ENCODE measurements around the gene OBSL1. TPM values are rescaled to one million over a fixed set of nuclear protein-coding genes. Genes with fewer than 3 reads are reported as not detected.

The OBSL1 gene
- total RNA-seq, 1 experiment from 2014 or later, result 25.5 TPM

DNA sequence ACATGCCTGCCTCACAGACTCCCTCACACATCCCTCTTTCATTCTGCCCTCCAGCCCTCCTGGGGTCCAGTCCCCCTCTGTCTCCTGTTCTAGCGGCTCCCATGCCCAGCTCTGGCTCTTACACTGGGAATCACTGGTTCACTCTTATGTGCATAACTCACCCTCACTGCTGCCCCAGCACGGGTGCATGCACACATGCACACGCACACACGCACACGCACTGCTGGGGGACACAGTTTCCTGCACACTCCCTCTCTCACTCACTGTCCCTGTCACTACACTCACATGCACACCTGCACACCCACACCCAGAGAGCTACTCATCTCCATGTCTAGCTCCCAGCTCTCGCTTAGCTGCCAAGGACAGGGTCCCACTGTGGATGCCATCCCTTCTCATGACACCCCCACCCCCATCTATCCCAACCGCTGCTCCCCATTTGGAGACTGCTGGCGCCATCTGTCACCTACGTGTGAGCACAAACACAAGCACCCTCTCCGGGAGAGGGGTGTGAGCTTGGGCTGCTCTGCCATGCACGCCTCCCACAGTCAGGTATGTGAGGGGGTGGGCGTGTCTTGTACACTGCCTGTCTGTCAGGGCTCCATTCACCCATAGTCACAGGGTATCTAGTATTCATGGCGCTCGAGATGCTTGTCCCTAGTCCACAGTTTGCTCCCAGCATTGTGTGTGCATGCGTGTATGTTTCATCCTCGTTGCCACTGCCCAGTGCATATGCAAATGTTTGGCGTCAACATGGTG, 55.3 kb downstream of the OBSL1 start:
- Histone ChIP-seq H3K9me3 (ENCODE audit: control insufficient read depth, insufficient read depth, low read depth, low read length) (no peaks in the 10 kb centered on the region), H3K4me3 (ENCODE audit: low read depth in 2 of 2, low read length in 2 of 2) (no peak overlapping the region), H3K27me3 (ENCODE audit: control insufficient read depth, insufficient read depth, low read length) (no peaks in the 10 kb centered on the region; the same call in 1 of the 2 replicates), H3K27ac (ENCODE audit: low read length) (no peak overlapping the region), H3K36me3 (ENCODE audit: control insufficient read depth, insufficient read depth, low read length) (no peaks in the 10 kb centered on the region), H3K4me1 (ENCODE audit: control insufficient read depth, insufficient read depth, low read length) (peaks cover 11% of the 10 kb centered on the region)
- in situ Hi-C loops (cut with HindIII; ENCODE audit: low pct_unique_long_range_greater_than_20kb, low sequenced_read_pairs) (no loop called here), intact Hi-C loops (cut with micrococcal nuclease; ENCODE audit: unreplicated experiment) (no loop called here)
- no TSS peak for BruUV-seq (replicated peaks)
- ChIA-PET CTCF (interaction anchor here (0.6 kb wide), 2 partner anchors 54 to 222 kb away, joined by 3 read pairs; no protein-coding TSS in a partner anchor), POLR2A (no interaction called here)
- ATAC-seq, result no peak
- no peak for TF ChIP-seq TCF7L2 (IDR thresholded peaks at IDR 0.05; ENCODE audit: low read depth, low read length)
- no peak for TF ChIP-seq POLR2AphosphoS5 (IDR thresholded peaks at IDR 0.05; ENCODE audit: low read depth, low read length)
- TF ChIP-seq, protein P1, sequence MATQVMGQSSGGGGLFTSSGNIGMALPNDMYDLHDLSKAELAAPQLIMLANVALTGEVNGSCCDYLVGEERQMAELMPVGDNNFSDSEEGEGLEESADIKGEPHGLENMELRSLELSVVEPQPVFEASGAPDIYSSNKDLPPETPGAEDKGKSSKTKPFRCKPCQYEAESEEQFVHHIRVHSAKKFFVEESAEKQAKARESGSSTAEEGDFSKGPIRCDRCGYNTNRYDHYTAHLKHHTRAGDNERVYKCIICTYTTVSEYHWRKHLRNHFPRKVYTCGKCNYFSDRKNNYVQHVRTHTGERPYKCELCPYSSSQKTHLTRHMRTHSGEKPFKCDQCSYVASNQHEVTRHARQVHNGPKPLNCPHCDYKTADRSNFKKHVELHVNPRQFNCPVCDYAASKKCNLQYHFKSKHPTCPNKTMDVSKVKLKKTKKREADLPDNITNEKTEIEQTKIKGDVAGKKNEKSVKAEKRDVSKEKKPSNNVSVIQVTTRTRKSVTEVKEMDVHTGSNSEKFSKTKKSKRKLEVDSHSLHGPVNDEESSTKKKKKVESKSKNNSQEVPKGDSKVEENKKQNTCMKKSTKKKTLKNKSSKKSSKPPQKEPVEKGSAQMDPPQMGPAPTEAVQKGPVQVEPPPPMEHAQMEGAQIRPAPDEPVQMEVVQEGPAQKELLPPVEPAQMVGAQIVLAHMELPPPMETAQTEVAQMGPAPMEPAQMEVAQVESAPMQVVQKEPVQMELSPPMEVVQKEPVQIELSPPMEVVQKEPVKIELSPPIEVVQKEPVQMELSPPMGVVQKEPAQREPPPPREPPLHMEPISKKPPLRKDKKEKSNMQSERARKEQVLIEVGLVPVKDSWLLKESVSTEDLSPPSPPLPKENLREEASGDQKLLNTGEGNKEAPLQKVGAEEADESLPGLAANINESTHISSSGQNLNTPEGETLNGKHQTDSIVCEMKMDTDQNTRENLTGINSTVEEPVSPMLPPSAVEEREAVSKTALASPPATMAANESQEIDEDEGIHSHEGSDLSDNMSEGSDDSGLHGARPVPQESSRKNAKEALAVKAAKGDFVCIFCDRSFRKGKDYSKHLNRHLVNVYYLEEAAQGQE (IDR thresholded peaks at IDR 0.05; ENCODE audit: insufficient read depth in 1 of 2, low read depth in 2 of 2, low read length in 1 of 2), result no peak
- TF ChIP-seq, protein P2, sequence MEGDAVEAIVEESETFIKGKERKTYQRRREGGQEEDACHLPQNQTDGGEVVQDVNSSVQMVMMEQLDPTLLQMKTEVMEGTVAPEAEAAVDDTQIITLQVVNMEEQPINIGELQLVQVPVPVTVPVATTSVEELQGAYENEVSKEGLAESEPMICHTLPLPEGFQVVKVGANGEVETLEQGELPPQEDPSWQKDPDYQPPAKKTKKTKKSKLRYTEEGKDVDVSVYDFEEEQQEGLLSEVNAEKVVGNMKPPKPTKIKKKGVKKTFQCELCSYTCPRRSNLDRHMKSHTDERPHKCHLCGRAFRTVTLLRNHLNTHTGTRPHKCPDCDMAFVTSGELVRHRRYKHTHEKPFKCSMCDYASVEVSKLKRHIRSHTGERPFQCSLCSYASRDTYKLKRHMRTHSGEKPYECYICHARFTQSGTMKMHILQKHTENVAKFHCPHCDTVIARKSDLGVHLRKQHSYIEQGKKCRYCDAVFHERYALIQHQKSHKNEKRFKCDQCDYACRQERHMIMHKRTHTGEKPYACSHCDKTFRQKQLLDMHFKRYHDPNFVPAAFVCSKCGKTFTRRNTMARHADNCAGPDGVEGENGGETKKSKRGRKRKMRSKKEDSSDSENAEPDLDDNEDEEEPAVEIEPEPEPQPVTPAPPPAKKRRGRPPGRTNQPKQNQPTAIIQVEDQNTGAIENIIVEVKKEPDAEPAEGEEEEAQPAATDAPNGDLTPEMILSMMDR (IDR thresholded peaks at IDR 0.05), result no peak
- TF ChIP-seq SIN3A (IDR thresholded peaks at IDR 0.05; ENCODE audit: borderline replicate concordance, insufficient read depth, low read depth, low read length), result no peak
- DNase-seq (ENCODE audit: low read depth, low spot score), result no peak

DNA sequence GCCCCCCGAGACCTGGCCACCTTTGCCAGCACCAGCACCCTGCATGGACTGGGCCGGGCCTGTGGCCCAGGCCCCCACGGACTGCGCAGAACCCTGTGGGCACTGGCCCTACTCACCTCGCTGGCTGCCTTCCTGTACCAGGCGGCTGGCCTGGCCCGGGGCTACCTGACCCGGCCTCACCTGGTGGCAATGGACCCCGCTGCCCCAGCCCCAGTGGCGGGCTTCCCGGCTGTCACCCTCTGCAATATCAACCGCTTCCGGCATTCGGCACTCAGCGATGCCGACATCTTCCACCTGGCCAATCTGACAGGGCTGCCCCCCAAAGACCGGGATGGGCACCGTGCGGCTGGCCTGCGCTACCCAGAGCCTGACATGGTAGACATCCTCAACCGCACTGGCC, 56.5 kb downstream of the OBSL1 start:
- no peaks in the 10 kb centered on the region; the same call in 1 of the 2 replicates for H3K27me3 ChIP-seq (ENCODE audit: control insufficient read depth, insufficient read depth, low read length)
- ATAC-seq (no peak), DNase-seq (ENCODE audit: low read depth, low spot score) (no peak)
- TF ChIP-seq, protein P1 (IDR thresholded peaks at IDR 0.05; ENCODE audit: insufficient read depth in 1 of 2, low read depth in 2 of 2, low read length in 1 of 2), result no peak
- no peak for TF ChIP-seq POLR2AphosphoS5 (IDR thresholded peaks at IDR 0.05; ENCODE audit: low read depth, low read length)
- TF ChIP-seq SIN3A (IDR thresholded peaks at IDR 0.05; ENCODE audit: borderline replicate concordance, insufficient read depth, low read depth, low read length), result no peak
- no peak for TF ChIP-seq TCF7L2 (IDR thresholded peaks at IDR 0.05; ENCODE audit: low read depth, low read length)
- TF ChIP-seq, protein P2 (IDR thresholded peaks at IDR 0.05), result no peak
- no peak overlapping the region for H3K27ac ChIP-seq (ENCODE audit: low read length)
- ChIA-PET CTCF (no interaction called here), POLR2A (no interaction called here)
- intact Hi-C loops (cut with micrococcal nuclease; ENCODE audit: unreplicated experiment), result no loop called here
- no peaks in the 10 kb centered on the region for H3K9me3 ChIP-seq (ENCODE audit: control insufficient read depth, insufficient read depth, low read depth, low read length)
- BruUV-seq (replicated peaks), result no TSS peak
- no peak overlapping the region for H3K4me3 ChIP-seq (ENCODE audit: low read depth in 2 of 2, low read length in 2 of 2)
- no peaks in the 10 kb centered on the region for H3K36me3 ChIP-seq (ENCODE audit: control insufficient read depth, insufficient read depth, low read length)
- peaks cover 14% of the 10 kb centered on the region for H3K4me1 ChIP-seq (ENCODE audit: control insufficient read depth, insufficient read depth, low read length)
- in situ Hi-C loops (cut with HindIII; ENCODE audit: low pct_unique_long_range_greater_than_20kb, low sequenced_read_pairs), result no loop called here

Data from Panc1 (cell line).